B cell (primary cell): ENCODE data around the gene SPRED2.

Experiments
- EZH2 ChIP-seq: IDR thresholded peaks from 2 replicates; pipeline ENCODE4 v1.6.1; 2012; ENCODE audit warnings: borderline replicate concordance, low read depth, mild to moderate bottlenecking, moderate library complexity, low read length; ENCODE audit not compliant: insufficient read depth, poor library complexity, severe bottlenecking
- TF ChIP-seq, protein P1 (sequence below): fragments of 200-600 bp; IDR thresholded peaks from one replicate; pipeline ENCODE4 v1.8.0; 2022; ENCODE audit warnings: antibody characterized with exemption, mild to moderate bottlenecking

- TF ChIP-seq, protein P1, sequence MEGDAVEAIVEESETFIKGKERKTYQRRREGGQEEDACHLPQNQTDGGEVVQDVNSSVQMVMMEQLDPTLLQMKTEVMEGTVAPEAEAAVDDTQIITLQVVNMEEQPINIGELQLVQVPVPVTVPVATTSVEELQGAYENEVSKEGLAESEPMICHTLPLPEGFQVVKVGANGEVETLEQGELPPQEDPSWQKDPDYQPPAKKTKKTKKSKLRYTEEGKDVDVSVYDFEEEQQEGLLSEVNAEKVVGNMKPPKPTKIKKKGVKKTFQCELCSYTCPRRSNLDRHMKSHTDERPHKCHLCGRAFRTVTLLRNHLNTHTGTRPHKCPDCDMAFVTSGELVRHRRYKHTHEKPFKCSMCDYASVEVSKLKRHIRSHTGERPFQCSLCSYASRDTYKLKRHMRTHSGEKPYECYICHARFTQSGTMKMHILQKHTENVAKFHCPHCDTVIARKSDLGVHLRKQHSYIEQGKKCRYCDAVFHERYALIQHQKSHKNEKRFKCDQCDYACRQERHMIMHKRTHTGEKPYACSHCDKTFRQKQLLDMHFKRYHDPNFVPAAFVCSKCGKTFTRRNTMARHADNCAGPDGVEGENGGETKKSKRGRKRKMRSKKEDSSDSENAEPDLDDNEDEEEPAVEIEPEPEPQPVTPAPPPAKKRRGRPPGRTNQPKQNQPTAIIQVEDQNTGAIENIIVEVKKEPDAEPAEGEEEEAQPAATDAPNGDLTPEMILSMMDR, result no peak
- no peak for TF ChIP-seq EZH2
These were observed 139.9 kb downstream of the SPRED2 start for GRCh38 chr2:65292461-65293011.
